ENCODE measurements around the gene NF1.

DNA sequence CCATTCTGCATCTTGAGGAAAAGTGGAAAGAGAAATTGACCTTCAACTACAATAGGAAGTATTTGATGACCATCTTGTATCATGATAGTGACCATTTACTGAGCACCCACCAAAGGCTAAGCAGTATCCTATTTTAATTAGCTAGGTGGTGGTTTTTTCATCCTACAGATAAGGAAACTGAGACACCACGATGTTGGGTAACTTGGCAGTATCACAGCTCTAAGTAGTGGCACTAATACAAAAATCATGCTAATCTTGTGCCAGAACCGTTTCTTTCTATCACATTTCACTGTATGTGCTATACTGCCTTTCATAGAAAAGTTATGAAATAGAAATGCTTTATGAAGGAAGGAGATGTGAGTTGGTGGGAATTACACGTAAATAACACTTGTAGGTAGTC, 216.7 kb downstream of the NF1 start:
- TF ChIP-seq EZH2 (IDR thresholded peaks at IDR 0.05) (no peak), POLR2AphosphoS5 (IDR thresholded peaks at IDR 0.05; ENCODE audit: borderline replicate concordance, low read depth, low read length) (no peak), FOXP2 (optimal IDR thresholded peaks at IDR 0.05; ENCODE audit: control extremely low read depth, extremely low read length, insufficient read depth) (no peak)

All from SK-N-MC (cell line).